HepG2 (cell line): ENCODE data around the gene KATNA1. TPM values are rescaled to one million over a fixed set of nuclear protein-coding genes. Genes with fewer than 3 reads are reported as not detected.

Source experiments
- EED ChIP-seq: sonication (generic); formaldehyde crosslinking; IDR thresholded peaks from 2 replicates; pipeline ENCODE4 v1.5.0; 2020; ENCODE audit warnings: mild to moderate bottlenecking, missing genetic modification reagents
- FIP1L1 ChIP-seq: fragments of 200-400 bp; formaldehyde crosslinking; IDR thresholded peaks from 2 replicates; pipeline ENCODE4 v1.6.1; 2018; ENCODE audit warnings: low read depth, mild to moderate bottlenecking, low read length, moderate library complexity, borderline replicate concordance; ENCODE audit not compliant: insufficient read depth
- ISL2 ChIP-seq: sonication (generic); formaldehyde crosslinking; IDR thresholded peaks from 2 replicates; pipeline ENCODE4 v1.5.0; 2020; ENCODE audit warnings: missing genetic modification reagents
- NFIB ChIP-seq: sonication (generic); formaldehyde crosslinking; IDR thresholded peaks from 2 replicates; pipeline ENCODE4 v1.9.0; 2021; ENCODE audit warnings: missing genetic modification reagents, mild to moderate bottlenecking, borderline replicate concordance
- PCBP2 ChIP-seq: fragments of 200-400 bp; formaldehyde crosslinking; optimal IDR thresholded peaks from 2 replicates; pipeline ENCODE3; 2018; ENCODE audit warnings: low read length, low read depth; ENCODE audit not compliant: poor library complexity, severe bottlenecking
- PITX1 ChIP-seq: sonication (generic); formaldehyde crosslinking; IDR thresholded peaks from 2 replicates; pipeline ENCODE4 v1.5.1; 2020; ENCODE audit warnings: mild to moderate bottlenecking, missing genetic modification reagents
- PTBP1 ChIP-seq: fragments of 200-400 bp; formaldehyde crosslinking; IDR thresholded peaks from 2 replicates; pipeline ENCODE4 v1.6.1; 2018; ENCODE audit warnings: low read length, low read depth; ENCODE audit not compliant: poor library complexity, severe bottlenecking
- RAD21 ChIP-seq: fragments of 450-650 bp; formaldehyde crosslinking; IDR thresholded peaks from 2 replicates; pipeline ENCODE4 v1.5.0; 2020; ENCODE audit warnings: mild to moderate bottlenecking
- SCMH1 ChIP-seq: sonication (generic); formaldehyde crosslinking; IDR thresholded peaks from 2 replicates; pipeline ENCODE4 v1.9.0; 2021; ENCODE audit warnings: missing genetic modification reagents, mild to moderate bottlenecking, borderline replicate concordance
- SMC3 ChIP-seq: IDR thresholded peaks from 2 replicates; pipeline ENCODE4 v1.6.1; 2011; ENCODE audit warnings: low read length, improper control_type of control experiment
- ZNF143 ChIP-seq: sonication (generic); formaldehyde crosslinking; IDR thresholded peaks from 2 replicates; pipeline ENCODE4 v1.4.0; 2020; ENCODE audit warnings: missing genetic modification reagents
- ZNF3 ChIP-seq: IDR thresholded peaks from 2 replicates; pipeline ENCODE4 v1.7.0; 2017; ENCODE audit warnings: inconsistent platforms
- ZNF33B ChIP-seq: sonication (generic); formaldehyde crosslinking; IDR thresholded peaks from 2 replicates; pipeline ENCODE4 v1.5.1; 2020; ENCODE audit warnings: mild to moderate bottlenecking, missing genetic modification reagents
- polyA plus RNA-seq, 8 experiments: library from polyadenylated mRNA; depleted of rRNA in 3 of 8; stranded (reverse) in 7 of 8; unstranded in 1 of 8; fragments of >200 nt; fragmentation: Illumina TruSeq in 4 of 8; extraction: Trizol in 4 of 8; gene quantifications; 2 replicates each; pipeline versions ENCODE4 v1.2.1 to v1.2.3, GENCODE V29; 2011 to 2016; ENCODE audit warnings: low read depth in 4 of 8, missing spikeins in 1 of 8, mixed read lengths in 1 of 8; ENCODE audit not compliant: insufficient read depth in 1 of 8
- total RNA-seq, 5 experiments: library from RNA; depleted of rRNA; stranded (reverse); fragments of >200 nt; fragmentation: Illumina TruSeq; extraction: Trizol; gene quantifications; 2 replicates each; pipeline ENCODE4 v1.2.3, GENCODE V29; 2016; ENCODE audit warnings: low read depth in 1 of 5
- TF ChIP-seq, protein P1 (sequence below): conservative IDR thresholded peaks from 2 replicates; pipeline ENCODE4 v1.6.1; 2018; ENCODE audit warnings: missing genetic modification reagents
- TF ChIP-seq, protein P2 (sequence below): sonication (generic); formaldehyde crosslinking; IDR thresholded peaks from 2 replicates; pipeline ENCODE4 v1.8.0; 2022; ENCODE audit warnings: missing genetic modification reagents, mild to moderate bottlenecking, moderate library complexity, borderline replicate concordance
- TF ChIP-seq, protein P3 (sequence below): IDR thresholded peaks from 2 replicates; pipeline ENCODE4 v1.6.1; 2018; ENCODE audit warnings: missing genetic modification reagents, mild to moderate bottlenecking, missing compliant biosample characterization
- TF ChIP-seq, protein P4 (sequence below): IDR thresholded peaks from 2 replicates; pipeline ENCODE4 v1.6.1; 2016; ENCODE audit warnings: low read depth, missing genetic modification reagents, missing compliant biosample characterization

Gene KATNA1
- total and polyA plus RNA-seq, 2 of the 13 experiments (the other 11 are each of a cell fraction or from before 2014, with no cell fraction given): 14.8 to 25.3 TPM

DNA sequence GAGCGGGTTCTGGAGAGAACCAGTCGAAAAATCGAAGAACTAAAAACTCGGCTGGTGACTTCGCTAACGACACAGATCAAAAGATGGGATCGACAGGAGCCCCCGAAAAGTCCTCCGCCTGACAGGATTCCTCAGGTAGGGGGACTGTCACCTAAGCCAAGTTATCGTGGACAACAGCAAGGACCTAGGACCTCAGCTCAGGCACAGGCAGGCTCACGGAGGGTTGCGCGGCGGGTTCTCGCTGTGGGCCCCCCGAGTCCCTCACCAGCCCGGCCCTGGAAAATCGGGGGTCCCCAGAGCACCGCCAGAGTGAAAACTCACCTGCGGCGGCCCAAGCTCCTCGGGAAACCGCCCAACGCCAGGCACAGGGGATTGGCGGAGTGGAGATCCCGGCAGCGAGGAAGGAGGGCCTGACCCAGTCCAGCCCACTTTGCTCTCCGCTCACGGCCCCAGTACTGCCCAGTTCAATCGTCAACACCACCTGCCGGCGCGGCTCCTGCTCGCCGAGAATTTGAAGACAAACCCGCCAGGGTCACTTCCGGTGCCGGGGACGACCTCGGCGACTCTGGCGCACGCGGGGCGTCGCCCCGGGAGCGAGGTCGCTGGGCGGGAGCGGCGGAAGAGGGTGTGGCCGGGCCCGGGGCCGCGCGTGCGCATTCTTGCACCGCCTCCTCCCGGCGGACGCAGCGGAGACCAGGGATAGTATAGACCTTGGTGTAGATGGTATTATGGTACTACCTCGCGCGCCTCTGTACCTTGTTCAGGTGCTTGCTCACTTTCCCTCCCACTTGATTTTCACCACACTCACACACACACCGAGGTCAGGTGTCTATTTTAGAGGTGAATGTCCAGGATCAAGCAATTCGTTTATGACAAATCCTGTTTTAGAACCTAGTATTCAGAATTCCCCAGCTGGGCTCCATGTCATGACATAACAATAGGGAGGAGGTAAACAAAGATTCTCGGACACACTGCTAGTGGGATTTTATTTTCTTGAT, at the start of gene KATNA1 (continued):
- TF ChIP-seq NFIB (peak; percentile 97), ZNF143 (CRISPR knock-in tag) (no peak), PCBP2 (no peak), PITX1 (CRISPR knock-in tag) (peak; percentile 87), FIP1L1 (peak; percentile 90; the same call in 1 of the 2 replicates), RAD21 (CRISPR knock-in tag) (peak; percentile 71), ZNF33B (CRISPR knock-in tag) (peak; percentile 100), EED (CRISPR knock-in tag) (peak; percentile 99), PTBP1 (no peak), ISL2 (CRISPR knock-in tag) (peak; percentile 86), SMC3 (no peak), SCMH1 (CRISPR knock-in tag) (no peak), ZNF3 (CRISPR knock-in tag) (peak; percentile 23; the same call in 1 of the 2 replicates)
- TF ChIP-seq, protein P1, sequence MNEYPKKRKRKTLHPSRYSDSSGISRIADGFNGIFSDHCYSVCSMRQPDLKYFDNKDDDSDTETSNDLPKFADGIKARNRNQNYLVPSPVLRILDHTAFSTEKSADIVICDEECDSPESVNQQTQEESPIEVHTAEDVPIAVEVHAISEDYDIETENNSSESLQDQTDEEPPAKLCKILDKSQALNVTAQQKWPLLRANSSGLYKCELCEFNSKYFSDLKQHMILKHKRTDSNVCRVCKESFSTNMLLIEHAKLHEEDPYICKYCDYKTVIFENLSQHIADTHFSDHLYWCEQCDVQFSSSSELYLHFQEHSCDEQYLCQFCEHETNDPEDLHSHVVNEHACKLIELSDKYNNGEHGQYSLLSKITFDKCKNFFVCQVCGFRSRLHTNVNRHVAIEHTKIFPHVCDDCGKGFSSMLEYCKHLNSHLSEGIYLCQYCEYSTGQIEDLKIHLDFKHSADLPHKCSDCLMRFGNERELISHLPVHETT (CRISPR knock-in tag): peak; percentile 99
- TF ChIP-seq, protein P2, sequence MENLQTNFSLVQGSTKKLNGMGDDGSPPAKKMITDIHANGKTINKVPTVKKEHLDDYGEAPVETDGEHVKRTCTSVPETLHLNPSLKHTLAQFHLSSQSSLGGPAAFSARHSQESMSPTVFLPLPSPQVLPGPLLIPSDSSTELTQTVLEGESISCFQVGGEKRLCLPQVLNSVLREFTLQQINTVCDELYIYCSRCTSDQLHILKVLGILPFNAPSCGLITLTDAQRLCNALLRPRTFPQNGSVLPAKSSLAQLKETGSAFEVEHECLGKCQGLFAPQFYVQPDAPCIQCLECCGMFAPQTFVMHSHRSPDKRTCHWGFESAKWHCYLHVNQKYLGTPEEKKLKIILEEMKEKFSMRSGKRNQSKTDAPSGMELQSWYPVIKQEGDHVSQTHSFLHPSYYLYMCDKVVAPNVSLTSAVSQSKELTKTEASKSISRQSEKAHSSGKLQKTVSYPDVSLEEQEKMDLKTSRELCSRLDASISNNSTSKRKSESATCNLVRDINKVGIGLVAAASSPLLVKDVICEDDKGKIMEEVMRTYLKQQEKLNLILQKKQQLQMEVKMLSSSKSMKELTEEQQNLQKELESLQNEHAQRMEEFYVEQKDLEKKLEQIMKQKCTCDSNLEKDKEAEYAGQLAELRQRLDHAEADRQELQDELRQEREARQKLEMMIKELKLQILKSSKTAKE (CRISPR knock-in tag): peak; percentile 93
- TF ChIP-seq, protein P3, sequence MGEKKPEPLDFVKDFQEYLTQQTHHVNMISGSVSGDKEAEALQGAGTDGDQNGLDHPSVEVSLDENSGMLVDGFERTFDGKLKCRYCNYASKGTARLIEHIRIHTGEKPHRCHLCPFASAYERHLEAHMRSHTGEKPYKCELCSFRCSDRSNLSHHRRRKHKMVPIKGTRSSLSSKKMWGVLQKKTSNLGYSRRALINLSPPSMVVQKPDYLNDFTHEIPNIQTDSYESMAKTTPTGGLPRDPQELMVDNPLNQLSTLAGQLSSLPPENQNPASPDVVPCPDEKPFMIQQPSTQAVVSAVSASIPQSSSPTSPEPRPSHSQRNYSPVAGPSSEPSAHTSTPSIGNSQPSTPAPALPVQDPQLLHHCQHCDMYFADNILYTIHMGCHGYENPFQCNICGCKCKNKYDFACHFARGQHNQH (CRISPR knock-in tag): peak; percentile 98
- TF ChIP-seq, protein P4, sequence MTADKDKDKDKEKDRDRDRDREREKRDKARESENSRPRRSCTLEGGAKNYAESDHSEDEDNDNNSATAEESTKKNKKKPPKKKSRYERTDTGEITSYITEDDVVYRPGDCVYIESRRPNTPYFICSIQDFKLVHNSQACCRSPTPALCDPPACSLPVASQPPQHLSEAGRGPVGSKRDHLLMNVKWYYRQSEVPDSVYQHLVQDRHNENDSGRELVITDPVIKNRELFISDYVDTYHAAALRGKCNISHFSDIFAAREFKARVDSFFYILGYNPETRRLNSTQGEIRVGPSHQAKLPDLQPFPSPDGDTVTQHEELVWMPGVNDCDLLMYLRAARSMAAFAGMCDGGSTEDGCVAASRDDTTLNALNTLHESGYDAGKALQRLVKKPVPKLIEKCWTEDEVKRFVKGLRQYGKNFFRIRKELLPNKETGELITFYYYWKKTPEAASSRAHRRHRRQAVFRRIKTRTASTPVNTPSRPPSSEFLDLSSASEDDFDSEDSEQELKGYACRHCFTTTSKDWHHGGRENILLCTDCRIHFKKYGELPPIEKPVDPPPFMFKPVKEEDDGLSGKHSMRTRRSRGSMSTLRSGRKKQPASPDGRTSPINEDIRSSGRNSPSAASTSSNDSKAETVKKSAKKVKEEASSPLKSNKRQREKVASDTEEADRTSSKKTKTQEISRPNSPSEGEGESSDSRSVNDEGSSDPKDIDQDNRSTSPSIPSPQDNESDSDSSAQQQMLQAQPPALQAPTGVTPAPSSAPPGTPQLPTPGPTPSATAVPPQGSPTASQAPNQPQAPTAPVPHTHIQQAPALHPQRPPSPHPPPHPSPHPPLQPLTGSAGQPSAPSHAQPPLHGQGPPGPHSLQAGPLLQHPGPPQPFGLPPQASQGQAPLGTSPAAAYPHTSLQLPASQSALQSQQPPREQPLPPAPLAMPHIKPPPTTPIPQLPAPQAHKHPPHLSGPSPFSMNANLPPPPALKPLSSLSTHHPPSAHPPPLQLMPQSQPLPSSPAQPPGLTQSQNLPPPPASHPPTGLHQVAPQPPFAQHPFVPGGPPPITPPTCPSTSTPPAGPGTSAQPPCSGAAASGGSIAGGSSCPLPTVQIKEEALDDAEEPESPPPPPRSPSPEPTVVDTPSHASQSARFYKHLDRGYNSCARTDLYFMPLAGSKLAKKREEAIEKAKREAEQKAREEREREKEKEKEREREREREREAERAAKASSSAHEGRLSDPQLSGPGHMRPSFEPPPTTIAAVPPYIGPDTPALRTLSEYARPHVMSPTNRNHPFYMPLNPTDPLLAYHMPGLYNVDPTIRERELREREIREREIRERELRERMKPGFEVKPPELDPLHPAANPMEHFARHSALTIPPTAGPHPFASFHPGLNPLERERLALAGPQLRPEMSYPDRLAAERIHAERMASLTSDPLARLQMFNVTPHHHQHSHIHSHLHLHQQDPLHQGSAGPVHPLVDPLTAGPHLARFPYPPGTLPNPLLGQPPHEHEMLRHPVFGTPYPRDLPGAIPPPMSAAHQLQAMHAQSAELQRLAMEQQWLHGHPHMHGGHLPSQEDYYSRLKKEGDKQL: peak; percentile 59; the same call in 1 of the 2 replicates
